ENCODE results near the gene NFYC. TPM values are rescaled to one million over a fixed set of nuclear protein-coding genes. Genes with fewer than 3 reads are reported as not detected.
A peak's percentile ranks its signal among the peaks of the same experiment; 100 is the strongest.

NFYC gene
- total RNA-seq, 1 experiment from 2014 or later, result 63.3 TPM

DNA sequence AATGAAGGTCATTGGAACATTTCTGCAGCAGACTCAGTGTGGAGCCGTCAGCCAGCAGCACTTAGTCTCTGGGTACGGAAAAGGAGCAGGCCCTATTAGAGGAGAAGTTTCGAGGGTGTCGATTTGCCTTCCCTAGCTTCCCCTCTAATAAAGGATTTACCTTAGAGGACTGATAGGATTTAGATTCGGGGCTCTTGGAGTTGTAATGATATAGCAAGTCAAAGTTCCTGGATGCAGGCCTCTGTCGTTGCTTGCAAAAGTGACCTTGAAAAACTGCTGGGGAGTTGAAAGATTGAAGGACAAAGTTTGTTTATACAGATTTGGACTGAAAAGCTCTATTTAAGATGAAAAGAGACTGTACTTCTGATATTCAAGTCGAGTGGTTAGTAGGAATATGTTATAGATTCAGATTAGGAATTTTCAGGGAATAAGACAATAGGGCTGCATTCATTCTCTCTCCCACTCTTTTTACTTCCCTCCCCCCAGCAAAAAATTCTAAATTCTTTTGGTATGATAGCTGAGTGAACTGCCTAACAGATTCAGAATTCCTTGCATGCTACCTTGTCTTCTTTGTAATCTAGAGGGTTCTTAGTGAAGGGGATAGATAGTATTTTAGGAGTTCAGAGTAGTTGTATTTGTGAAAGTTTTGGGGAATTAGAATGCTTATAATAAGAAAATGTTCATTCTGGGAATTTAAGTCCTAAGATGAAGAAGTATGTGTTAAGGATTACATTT, 19.2 kb downstream of the NFYC start:
- Histone ChIP-seq H3K4me1 (ENCODE audit: control insufficient read depth in 1 of 2, insufficient read depth in 2 of 2, low read length in 2 of 2) (peaks cover 35 to 51% of the 10 kb centered on the region in 2 experiments), H3K79me2 (ENCODE audit: insufficient read depth, low read length) (peaks cover 88% of the 10 kb centered on the region), H3K36me3 (ENCODE audit: control insufficient read depth in 1 of 2, insufficient read depth in 2 of 2, low read length in 2 of 2) (no peaks in the 10 kb centered on the region), H3K9ac (ENCODE audit: low read length) (peak overlapping the region; percentile 17), H3K4me3 (replicated peaks in 1 of 2; ENCODE audit: low read depth in 1 of 2, low read length in 2 of 2) (peak overlapping the region in 1 of 2 experiments; percentile 4; a peak in 1 of 4 replicates), H3K9me3 (ENCODE audit: control insufficient read depth in 1 of 2, insufficient read depth in 1 of 2, low read depth in 1 of 2, low read length in 2 of 2) (no peaks in the 10 kb centered on the region), H2AFZ (ENCODE audit: low read depth, low read length, poor library complexity, severe bottlenecking) (no peak overlapping the region), H3K27me3 (ENCODE audit: insufficient read depth, low read length) (no peaks in the 10 kb centered on the region), H3K27ac (ENCODE audit: low read depth, low read length) (peak overlapping the region; percentile 81; the same call in 1 of the 2 replicates), H3K4me2 (ENCODE audit: low read length) (peak overlapping the region; percentile 75), H3K9me2 (ENCODE audit: insufficient read depth) (no peaks in the 10 kb centered on the region), H4K20me1 (ENCODE audit: insufficient read depth) (no peaks in the 10 kb centered on the region)
- ChIA-PET CTCF (no interaction called here), POLR2A (no interaction called here), RAD21 (ENCODE audit: low non-redundant PET in 1 of 2, low total read pairs in 2 of 2, uncharacterized antibody in 2 of 2, unreplicated experiment in 2 of 2) (no interaction called here)
- no TSS peak for BruUV-seq (replicated peaks)
- ATAC-seq, result no peak
- intact Hi-C loops (cut with micrococcal nuclease), result no loop called here
- TF ChIP-seq, protein P1, sequence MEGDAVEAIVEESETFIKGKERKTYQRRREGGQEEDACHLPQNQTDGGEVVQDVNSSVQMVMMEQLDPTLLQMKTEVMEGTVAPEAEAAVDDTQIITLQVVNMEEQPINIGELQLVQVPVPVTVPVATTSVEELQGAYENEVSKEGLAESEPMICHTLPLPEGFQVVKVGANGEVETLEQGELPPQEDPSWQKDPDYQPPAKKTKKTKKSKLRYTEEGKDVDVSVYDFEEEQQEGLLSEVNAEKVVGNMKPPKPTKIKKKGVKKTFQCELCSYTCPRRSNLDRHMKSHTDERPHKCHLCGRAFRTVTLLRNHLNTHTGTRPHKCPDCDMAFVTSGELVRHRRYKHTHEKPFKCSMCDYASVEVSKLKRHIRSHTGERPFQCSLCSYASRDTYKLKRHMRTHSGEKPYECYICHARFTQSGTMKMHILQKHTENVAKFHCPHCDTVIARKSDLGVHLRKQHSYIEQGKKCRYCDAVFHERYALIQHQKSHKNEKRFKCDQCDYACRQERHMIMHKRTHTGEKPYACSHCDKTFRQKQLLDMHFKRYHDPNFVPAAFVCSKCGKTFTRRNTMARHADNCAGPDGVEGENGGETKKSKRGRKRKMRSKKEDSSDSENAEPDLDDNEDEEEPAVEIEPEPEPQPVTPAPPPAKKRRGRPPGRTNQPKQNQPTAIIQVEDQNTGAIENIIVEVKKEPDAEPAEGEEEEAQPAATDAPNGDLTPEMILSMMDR (IDR thresholded peaks at IDR 0.05 in 2 of 3, conservative IDR thresholded peaks at IDR 0.05 in 1 of 3; ENCODE audit: borderline replicate concordance in 1 of 3, insufficient read depth in 1 of 3, low read depth in 2 of 3, low read length in 2 of 3), result no peak
- TF ChIP-seq FOSL1 (IDR thresholded peaks at IDR 0.05; ENCODE audit: low read depth) (no peak), POLR2AphosphoS5 (IDR thresholded peaks at IDR 0.05; ENCODE audit: low read depth, low read length) (no peak), EZH2phosphoT487 (IDR thresholded peaks at IDR 0.05; ENCODE audit: borderline replicate concordance) (no peak), JUND (IDR thresholded peaks at IDR 0.05) (no peak), SRF (IDR thresholded peaks at IDR 0.05; ENCODE audit: low read depth) (no peak)
- TF ChIP-seq, protein P2, sequence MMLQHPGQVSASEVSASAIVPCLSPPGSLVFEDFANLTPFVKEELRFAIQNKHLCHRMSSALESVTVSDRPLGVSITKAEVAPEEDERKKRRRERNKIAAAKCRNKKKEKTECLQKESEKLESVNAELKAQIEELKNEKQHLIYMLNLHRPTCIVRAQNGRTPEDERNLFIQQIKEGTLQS (IDR thresholded peaks at IDR 0.05), result no peak
- DNase-seq (ENCODE audit: low read depth, low spot score), result no peak
